ENCODE data around the gene TSSK2.

DNA sequence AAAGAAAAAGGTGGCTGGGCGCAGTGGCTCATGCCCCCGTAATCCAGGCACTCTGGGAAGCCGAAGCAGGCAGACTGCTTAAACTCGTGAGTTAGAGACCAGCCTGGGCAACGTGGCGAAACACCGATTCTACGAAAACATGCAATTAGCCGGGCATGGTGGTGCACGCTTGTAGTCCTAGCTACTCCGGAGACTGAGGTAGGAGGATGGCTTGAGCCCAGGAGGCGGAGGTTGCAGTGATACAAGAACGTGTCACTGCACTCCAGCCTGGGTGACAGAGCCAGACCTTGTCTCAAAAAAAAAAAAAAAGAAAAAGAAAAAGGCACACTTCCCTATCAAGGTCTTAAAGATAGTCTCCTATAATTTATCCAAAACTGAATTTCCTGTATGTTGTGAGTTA, 48.3 kb upstream of the TSSK2 start:
- no peak for TF ChIP-seq POLR2A (IDR thresholded peaks at IDR 0.05; ENCODE audit: control extremely low read depth in 1 of 2, low read depth in 2 of 2, low read length in 2 of 2)
- TF ChIP-seq TAF1 (IDR thresholded peaks at IDR 0.05; ENCODE audit: low read depth, low read length): no peak

All from H1 (cell line).